GM06990 (cell line): ENCODE results near the gene ZNF565.

Experiments
- DNase-seq: peaks from one replicate; pipeline ENCODE4 v3.0.0-alpha.2; 2011; ENCODE audit not compliant: insufficient read length; ENCODE audit errors: extremely low read depth
- H3K27me3 ChIP-seq: replicated peaks from 2 replicates; pipeline ENCODE4 v1.6.0; 2011; ENCODE audit warnings: low read length; ENCODE audit not compliant: control insufficient read depth, insufficient read depth
- H3K36me3 ChIP-seq: 2 replicates; pipeline ENCODE4 v1.5.1; 2011; ENCODE audit warnings: low read length; ENCODE audit not compliant: control insufficient read depth, insufficient read depth
- H3K4me3 ChIP-seq: replicated peaks from 2 replicates; pipeline ENCODE4 v1.5.1; 2011; ENCODE audit warnings: low read depth, mild to moderate bottlenecking, control low read depth, low read length
- TF ChIP-seq, protein P1 (sequence below): IDR thresholded peaks from 2 replicates; pipeline ENCODE4 v1.5.1; 2011; ENCODE audit warnings: low read length, control low read depth, mild to moderate bottlenecking, inconsistent platforms; ENCODE audit not compliant: insufficient read depth, poor library complexity, severe bottlenecking

The ZNF565 gene

DNA sequence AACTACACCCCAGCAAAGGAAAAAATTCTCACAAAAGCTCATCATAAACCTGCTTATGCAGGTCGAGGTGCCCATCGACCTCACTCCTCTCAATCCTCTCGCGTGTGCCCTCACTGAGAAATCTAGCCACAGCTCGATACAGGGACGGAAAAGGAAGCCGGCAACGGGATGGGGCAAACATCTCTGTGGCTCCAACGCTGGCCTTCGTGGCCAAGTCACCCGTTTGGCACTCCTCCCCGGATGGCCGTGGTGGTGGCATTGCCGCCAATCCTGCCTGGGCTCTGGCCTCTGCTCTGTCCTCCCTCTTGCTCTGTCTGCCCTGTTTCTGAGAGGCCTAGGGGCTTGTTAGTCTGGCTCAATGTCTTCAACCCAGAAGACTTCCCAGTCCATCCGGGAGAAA, 41.6 kb upstream of the ZNF565 start:
- H3K27me3 ChIP-seq = no peaks in the 10 kb centered on the region
- no peak for DNase-seq
- TF ChIP-seq, protein P1, sequence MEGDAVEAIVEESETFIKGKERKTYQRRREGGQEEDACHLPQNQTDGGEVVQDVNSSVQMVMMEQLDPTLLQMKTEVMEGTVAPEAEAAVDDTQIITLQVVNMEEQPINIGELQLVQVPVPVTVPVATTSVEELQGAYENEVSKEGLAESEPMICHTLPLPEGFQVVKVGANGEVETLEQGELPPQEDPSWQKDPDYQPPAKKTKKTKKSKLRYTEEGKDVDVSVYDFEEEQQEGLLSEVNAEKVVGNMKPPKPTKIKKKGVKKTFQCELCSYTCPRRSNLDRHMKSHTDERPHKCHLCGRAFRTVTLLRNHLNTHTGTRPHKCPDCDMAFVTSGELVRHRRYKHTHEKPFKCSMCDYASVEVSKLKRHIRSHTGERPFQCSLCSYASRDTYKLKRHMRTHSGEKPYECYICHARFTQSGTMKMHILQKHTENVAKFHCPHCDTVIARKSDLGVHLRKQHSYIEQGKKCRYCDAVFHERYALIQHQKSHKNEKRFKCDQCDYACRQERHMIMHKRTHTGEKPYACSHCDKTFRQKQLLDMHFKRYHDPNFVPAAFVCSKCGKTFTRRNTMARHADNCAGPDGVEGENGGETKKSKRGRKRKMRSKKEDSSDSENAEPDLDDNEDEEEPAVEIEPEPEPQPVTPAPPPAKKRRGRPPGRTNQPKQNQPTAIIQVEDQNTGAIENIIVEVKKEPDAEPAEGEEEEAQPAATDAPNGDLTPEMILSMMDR = no peak

DNA sequence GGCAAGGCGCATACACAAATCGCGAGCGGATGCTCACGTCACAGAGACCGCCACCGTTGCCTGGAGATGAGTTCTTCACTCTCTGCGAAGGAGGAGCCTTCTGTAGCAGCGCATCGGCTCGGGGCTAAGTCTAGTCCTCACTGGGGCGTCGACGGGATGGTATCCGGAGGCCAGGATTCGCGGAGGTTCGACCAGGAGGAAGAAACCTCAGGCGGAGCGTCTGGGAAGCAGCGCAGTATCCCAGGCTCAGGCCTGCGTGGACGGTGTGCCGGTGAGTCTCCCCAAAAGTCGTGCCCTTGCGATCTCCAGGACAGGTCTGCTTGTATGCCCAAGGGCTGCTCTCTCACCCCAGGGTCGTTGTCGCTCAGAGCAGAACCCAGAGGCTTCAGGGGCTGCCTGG, 40.9 kb upstream of the ZNF565 start:
- no peak for DNase-seq
- no peaks in the 10 kb centered on the region for H3K36me3 ChIP-seq

More for the DNA sequence above, 41.6 kb upstream of the ZNF565 start:
- H3K36me3 ChIP-seq = no peaks in the 10 kb centered on the region
- no peak overlapping the region for H3K4me3 ChIP-seq

DNA sequence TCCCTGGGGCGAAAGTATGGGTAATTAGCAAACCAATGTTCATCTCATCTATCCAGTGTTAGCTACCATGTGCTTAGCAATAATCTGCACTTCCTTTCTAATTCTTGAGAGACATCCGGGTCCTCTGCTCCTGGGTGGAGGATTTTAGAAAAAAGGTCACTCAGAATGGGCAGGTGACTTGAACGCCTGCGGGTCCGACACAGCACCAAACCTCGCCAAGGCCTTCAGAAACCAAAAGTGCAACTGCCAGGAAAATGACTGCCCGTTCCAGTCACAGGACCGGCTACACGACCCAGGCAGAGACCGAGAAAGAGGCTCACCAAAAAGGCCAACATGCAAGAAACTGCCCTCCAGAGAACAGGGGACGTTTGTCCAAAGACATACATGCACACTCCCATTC, 40.4 kb upstream of the ZNF565 start:
- no peaks in the 10 kb centered on the region for H3K27me3 ChIP-seq
- TF ChIP-seq, protein P1 = no peak
- H3K36me3 ChIP-seq = no peaks in the 10 kb centered on the region
- DNase-seq = no peak
- H3K4me3 ChIP-seq = no peak overlapping the region

More for the DNA sequence above, 40.9 kb upstream of the ZNF565 start:
- TF ChIP-seq, protein P1 = no peak
- Histone ChIP-seq H3K4me3 (no peak overlapping the region), H3K27me3 (no peaks in the 10 kb centered on the region)

DNA sequence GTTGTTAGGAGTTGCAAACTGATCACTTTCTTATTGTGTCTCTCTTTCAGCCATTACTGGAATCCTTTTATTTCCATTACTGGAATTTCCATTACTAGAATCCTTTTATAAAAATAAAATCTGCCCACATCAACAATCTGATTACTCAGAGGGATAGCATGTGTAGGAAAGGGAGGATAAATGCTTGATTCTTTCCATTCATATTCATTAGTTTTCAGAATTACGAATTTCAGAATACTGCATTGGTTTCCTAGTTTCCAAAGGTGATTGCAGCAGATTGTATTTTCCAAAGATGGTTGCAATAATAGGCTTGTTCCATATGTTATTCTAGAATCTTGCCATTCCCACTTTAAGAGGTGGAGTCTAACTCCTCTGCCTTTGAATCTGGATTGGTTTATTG, 37.6 kb upstream of the ZNF565 start:
- Histone ChIP-seq H3K27me3 (no peaks in the 10 kb centered on the region), H3K4me3 (no peak overlapping the region), H3K36me3 (no peaks in the 10 kb centered on the region)
- no peak for DNase-seq
- TF ChIP-seq, protein P1 = no peak

DNA sequence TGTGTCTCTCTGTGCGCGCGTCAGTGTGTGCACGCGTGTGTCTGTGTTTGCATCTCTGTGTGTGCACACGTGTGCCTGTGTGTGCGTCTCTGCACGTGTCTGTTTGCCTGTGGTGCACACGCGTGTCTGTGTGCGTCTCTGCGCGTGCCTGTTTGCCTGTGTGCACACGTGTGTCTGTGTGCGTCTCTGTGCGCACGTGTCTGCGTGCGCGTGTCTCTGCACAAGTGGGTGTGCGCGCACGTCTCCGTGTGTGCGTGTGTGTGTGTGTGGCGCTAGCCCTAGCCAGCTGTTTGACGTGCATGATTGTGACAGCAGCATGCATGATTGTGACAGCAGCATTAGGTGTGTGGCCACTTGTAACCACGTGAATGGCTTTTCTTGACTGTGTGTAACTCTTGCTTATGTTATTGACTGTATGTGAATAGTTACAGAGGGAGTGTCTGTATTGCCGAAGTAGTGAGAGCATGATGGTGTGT, 31.6 kb upstream of the ZNF565 start:
- Histone ChIP-seq H3K4me3 (no peak overlapping the region), H3K36me3 (no peaks in the 10 kb centered on the region), H3K27me3 (no peaks in the 10 kb centered on the region)
- DNase-seq = no peak
- TF ChIP-seq, protein P1 = no peak

DNA sequence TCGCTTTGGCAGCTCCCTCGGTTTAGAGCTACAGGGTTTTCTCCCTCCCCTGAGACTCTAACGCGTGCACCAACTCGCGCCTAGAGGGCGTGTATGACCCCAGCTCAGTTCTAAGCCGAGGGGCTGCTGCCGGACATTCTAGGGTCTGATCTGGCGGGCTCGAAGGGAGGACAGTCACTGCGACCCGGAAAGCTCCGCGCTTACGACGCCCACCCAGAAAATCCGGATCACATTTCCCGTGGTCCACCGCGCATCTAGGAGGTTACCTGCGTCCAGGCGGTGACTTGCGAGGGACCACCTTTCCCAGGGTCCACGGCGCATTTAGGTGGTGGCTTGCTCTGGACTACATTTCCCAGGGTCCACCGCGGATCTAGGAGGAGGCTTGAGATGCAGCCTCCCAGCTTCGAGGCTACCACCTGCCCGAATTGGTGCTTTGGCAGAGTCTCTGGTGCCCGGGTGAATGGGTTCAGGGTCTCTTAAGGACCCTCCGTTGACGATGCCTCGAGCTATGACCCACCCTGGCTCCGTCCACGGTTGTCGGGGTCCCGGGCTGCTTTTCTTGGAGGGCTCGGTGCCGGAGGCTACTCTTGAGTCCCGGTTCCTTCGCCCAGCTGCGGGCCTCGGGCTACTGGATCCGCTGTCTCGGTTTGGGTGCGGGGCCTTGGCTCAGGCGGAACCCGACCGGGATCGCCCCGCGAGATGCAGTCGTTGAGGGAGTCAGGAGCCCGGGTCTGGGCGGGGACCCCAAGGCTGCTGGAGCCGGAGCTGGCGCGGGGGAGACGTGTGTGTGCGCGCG, 30.9 kb upstream of the ZNF565 start:
- no peak for DNase-seq
- no peaks in the 10 kb centered on the region for H3K27me3 ChIP-seq
- H3K36me3 ChIP-seq = no peaks in the 10 kb centered on the region
- TF ChIP-seq, protein P1 = no peak
- no peak overlapping the region for H3K4me3 ChIP-seq
